ENCODE measurements around the gene EPB42.

- no peak for TF ChIP-seq FOXA1 (IDR thresholded peaks at IDR 0.05)
- no peak for TF ChIP-seq BHLHE40 (IDR thresholded peaks at IDR 0.05; ENCODE audit: borderline replicate concordance)
- TF ChIP-seq SP1 (IDR thresholded peaks at IDR 0.05), result no peak
These were observed 37.5 kb downstream of the EPB42 start for GRCh38 chr15:43183270-43183669.

Measured in HEK293T (cell line).